ENCODE data around the gene PRDX5. TPM values are rescaled to one million over a fixed set of nuclear protein-coding genes. Genes with fewer than 3 reads are reported as not detected.

Gene PRDX5
- total RNA-seq, 1 donor from 2014 or later: 153 TPM

GRCh38 chr11:64287676-64288352, 30.1 kb upstream of the PRDX5 start:
- no peak overlapping the region for H3K4me3 ChIP-seq
- no peak overlapping the region for H3K27ac ChIP-seq
- peaks cover 10 to 29% of the 10 kb centered on the region in 2 donors for H3K4me1 ChIP-seq
- H3K9me3 ChIP-seq: no peaks in the 10 kb centered on the region
- no peaks in the 10 kb centered on the region for H3K36me3 ChIP-seq
- intact Hi-C loops (cut with DNase I): no loop called here
- peaks cover 13% of the 10 kb centered on the region for H3K27me3 ChIP-seq
- peak in 1 of 2 donors; percentile 62 for DNase-seq (ENCODE audit: low spot score in 2 of 2)
- no peak for TF ChIP-seq CTCF (IDR thresholded peaks at IDR 0.05)

DNA sequence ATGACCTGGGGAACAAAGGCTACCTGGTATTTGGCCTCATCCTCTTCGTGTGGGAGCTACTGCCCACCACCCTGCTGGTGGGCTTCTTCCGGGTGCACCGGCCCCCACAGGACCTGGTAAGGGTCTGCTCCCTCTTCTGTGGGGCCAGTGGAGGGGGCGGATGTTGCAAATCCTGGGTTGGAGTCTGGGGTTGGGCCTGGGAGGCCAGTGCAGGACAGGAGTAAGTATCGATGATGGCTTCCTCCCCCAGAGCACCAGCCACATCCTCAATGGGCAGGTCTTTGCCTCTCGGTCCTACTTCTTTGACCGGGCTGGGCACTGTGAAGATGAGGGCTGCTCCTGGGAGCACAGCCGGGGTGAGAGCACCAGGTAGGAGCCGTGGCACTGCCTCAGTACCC, 29.6 kb upstream of the PRDX5 start:
- Histone ChIP-seq H3K27ac (no peak overlapping the region), H3K4me1 (peaks cover 10 to 24% of the 10 kb centered on the region in 2 donors), H3K27me3 (peaks cover 13% of the 10 kb centered on the region), H3K36me3 (no peaks in the 10 kb centered on the region), H3K4me3 (no peak overlapping the region), H3K9me3 (no peaks in the 10 kb centered on the region)
- TF ChIP-seq CTCF (IDR thresholded peaks at IDR 0.05): no peak
- intact Hi-C loops (cut with DNase I): no loop called here
- no peak for DNase-seq (ENCODE audit: low spot score in 2 of 2)

- Histone ChIP-seq H3K27ac (no peak overlapping the region), H3K9me3 (no peaks in the 10 kb centered on the region), H3K27me3 (peaks cover 13% of the 10 kb centered on the region), H3K4me1 (peaks cover 10 to 17% of the 10 kb centered on the region in 2 donors), H3K36me3 (no peaks in the 10 kb centered on the region), H3K4me3 (no peak overlapping the region)
- intact Hi-C loops (cut with DNase I): no loop called here
- DNase-seq (ENCODE audit: low spot score in 2 of 2): no peak
- TF ChIP-seq CTCF (IDR thresholded peaks at IDR 0.05): no peak
These were observed 28.8 kb upstream of the PRDX5 start for GRCh38 chr11:64289002-64289564.

GRCh38 chr11:64290352-64291261, 27.3 kb upstream of the PRDX5 start:
- DNase-seq (ENCODE audit: low spot score in 2 of 2): no peak
- H3K27me3 ChIP-seq: peaks cover 13% of the 10 kb centered on the region
- no peak for TF ChIP-seq CTCF (IDR thresholded peaks at IDR 0.05)
- no peak overlapping the region for H3K4me3 ChIP-seq
- intact Hi-C loops (cut with DNase I): no loop called here
- H3K27ac ChIP-seq: no peak overlapping the region
- no peaks in the 10 kb centered on the region for H3K9me3 ChIP-seq
- H3K4me1 ChIP-seq: peaks cover 10 to 16% of the 10 kb centered on the region in 2 donors
- no peaks in the 10 kb centered on the region for H3K36me3 ChIP-seq

DNA sequence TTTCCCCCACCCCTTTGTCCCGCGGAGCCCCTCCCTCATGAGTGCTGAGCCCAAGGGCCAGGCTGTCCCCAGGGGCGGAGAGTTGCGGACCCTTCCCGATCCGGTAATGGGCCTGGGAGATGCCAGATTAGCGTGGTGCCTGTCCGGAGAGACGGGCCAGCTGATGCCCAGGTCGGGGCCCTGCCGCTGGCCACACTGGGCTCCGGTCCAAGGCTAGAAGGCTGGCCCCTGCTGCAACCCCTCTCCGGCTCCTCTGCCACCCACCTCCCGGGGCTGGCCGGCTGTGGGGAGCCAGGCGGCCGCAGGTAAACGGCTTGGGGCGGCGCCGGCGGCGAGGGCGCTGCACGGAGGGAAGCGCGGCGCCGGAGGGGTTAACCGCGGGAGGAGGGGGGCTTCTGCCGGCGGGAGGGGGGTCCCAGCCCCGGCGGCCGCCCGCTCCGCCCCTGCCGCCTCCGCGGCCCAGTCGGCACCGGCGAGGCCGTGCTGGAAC, 26.6 kb upstream of the PRDX5 start, which contains the start of gene KCNK4:
KCNK4 (plus strand) TSS at position 41 of the 490 bp plus-strand sequence. CDS start 1,717 bp downstream, outside the sequence.
- Histone ChIP-seq H3K36me3 (no peaks in the 10 kb centered on the region), H3K9me3 (no peaks in the 10 kb centered on the region), H3K27me3 (peaks cover 13% of the 10 kb centered on the region), H3K27ac (no peak within 1 kb of the TSS), H3K4me3 (peak within 1 kb of the TSS; percentile 47 to 61), H3K4me1 (peaks cover 7 to 11% of the 10 kb centered on the region in 2 donors)
- no peak for DNase-seq (ENCODE audit: low spot score in 2 of 2)
- intact Hi-C loops (cut with DNase I): no loop called here
- TF ChIP-seq CTCF (IDR thresholded peaks at IDR 0.05): no peak

All from ascending aorta (tissue), 2 donors.